HG02571 (cell line): Measurements from ENCODE around the gene HP1BP3.

ENCODE experiments used
- ATAC-seq: cut with Tn5 transposase; IDR thresholded peaks from one replicate; pipeline ENCODE4 v1.9.1; 2021; ENCODE audit warnings: mild to moderate bottlenecking, moderate library complexity; ENCODE audit not compliant: unreplicated experiment

HP1BP3 gene

GRCh38 chr1:20771780-20772179 lies 15.3 kb downstream of the HP1BP3 start:
- ATAC-seq = no peak

DNA sequence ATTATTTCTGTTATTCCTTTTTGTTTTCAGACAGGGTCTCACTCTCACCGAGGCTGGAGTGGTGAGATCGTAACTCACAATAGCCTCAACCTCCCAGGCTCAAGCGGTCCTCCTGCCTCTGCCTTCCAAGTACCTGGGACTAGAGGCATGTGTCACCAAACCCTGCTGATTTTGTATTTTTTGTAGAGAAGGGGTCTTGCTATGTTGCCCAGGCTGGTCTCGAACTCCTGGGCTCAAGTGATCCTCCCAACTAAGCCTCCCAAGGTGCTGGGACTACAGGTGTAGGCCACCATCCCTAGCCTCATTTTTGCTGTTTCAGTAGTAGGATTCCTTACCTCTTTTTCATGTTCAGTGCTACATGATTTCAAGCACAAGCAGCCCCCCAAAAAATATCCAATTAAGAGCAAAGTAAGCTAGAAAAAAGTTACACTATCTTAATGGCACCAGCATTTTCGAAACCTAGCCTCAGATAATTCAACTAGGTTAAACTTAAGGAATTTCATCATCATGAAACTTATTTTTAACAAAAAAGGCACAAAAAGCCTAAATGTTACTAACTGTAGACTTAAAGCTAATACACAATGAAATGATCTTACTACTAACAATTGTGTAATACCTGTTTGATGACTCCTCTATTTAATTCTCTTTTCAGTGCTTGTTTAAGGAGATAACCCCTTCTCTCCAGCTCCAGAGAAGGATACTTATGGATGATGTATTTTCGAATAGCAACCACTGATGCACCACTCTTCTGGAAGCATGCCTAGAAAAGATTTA lies 16.6 kb downstream of the HP1BP3 start:
- no peak for ATAC-seq

DNA sequence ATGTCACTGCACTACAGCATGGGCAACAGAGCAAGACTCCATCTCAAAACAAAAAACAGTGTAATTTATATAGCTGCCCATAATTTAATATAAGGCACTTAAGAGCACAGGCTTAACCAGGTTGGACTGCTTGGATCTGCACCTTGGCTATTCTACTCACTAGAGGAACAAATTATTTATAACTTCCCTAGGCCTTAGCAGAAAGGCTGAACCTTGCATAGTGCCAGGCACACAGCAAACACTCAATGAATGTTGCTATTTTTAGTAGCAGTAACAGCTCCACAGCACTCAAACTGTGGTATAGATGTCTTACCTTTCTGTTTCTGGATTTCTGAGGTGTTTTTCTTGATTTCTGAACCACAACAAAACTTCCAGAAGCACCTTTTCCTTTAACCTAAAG lies 19.8 kb downstream of the HP1BP3 start:
- no peak for ATAC-seq

GRCh38 chr1:20763417-20763816 lies 23.7 kb downstream of the HP1BP3 start:
- no peak for ATAC-seq

- no peak for ATAC-seq
Observed at GRCh38 chr1:20760322-20760721, 26.8 kb downstream of the HP1BP3 start.

GRCh38 chr1:20753589-20753988 lies 33.5 kb downstream of the HP1BP3 start:
- ATAC-seq = no peak

- no peak for ATAC-seq
Observed at GRCh38 chr1:20751462-20751990, 35.6 kb downstream of the HP1BP3 start.

DNA sequence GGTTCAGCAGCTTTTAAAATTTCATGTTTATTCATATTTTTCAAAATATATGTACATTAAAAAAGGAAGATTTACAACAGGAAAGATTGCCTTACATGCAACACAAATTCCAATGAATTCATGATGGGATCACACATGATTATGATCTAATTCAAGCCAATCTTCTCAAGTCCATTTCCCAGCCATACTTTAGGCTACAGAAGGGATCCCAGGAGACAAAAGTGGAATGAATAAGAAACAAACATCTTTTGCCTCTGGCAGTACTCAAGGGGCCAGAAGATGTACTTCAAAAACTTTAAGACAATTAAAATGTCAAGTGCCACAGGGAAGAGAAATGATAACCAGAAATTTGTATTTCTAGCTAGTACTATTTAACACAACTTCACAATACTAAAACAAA lies 44.4 kb downstream of the HP1BP3 start:
- ATAC-seq = no peak

GRCh38 chr1:20740781-20741180 lies 46.3 kb downstream of the HP1BP3 start:
- no peak for ATAC-seq

DNA sequence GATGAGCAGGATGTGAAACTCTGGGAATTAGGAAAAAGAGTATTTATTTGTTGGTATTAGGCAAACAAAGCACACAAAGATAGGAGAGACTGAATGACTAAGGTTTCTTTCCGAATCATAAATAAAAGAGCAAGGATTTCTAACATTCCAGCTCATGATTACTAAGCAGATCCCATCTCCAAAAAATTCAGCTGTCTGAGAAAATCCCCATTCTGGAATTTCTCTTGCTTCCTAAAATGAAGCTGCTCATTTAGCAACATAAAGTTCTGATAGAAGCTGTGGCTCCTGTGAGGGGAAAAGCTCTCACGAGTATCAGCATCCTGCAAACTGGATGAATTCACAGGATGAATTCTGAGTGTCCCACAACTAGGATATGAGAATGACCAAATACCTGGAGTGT lies 47.9 kb downstream of the HP1BP3 start:
- ATAC-seq = no peak

- ATAC-seq = no peak
Observed at GRCh38 chr1:20735581-20736111, 51.5 kb downstream of the HP1BP3 start.

DNA sequence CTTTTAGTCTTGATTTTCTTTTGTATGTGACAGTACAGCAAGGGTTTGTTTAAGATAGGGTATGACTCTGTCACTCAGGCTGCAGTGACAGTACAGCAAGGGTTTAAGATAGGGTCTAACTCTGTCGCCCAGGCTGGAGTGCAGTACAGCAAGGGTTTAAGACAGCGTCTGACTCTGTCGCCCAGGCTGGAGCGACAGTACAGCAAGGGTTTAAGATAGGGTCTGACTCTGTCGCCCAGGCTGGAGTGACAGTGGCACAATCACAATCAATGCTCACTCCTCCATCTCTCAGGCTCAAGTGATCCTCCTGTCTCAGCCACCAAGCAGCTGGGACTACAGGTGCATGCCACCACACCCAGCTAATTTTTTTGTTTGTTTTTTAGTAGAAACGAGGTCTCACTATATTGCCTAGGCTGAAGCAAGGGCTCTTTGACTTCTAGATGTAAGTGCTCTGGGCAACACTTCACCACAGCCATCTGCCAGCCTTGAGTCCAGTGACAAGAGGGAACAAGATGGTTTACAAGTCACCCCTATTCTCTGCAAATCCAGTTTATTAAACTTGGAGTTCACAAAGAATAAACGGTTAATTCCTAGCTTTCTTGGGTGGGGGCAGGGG lies 53.6 kb downstream of the HP1BP3 start:
- ATAC-seq = no peak

DNA sequence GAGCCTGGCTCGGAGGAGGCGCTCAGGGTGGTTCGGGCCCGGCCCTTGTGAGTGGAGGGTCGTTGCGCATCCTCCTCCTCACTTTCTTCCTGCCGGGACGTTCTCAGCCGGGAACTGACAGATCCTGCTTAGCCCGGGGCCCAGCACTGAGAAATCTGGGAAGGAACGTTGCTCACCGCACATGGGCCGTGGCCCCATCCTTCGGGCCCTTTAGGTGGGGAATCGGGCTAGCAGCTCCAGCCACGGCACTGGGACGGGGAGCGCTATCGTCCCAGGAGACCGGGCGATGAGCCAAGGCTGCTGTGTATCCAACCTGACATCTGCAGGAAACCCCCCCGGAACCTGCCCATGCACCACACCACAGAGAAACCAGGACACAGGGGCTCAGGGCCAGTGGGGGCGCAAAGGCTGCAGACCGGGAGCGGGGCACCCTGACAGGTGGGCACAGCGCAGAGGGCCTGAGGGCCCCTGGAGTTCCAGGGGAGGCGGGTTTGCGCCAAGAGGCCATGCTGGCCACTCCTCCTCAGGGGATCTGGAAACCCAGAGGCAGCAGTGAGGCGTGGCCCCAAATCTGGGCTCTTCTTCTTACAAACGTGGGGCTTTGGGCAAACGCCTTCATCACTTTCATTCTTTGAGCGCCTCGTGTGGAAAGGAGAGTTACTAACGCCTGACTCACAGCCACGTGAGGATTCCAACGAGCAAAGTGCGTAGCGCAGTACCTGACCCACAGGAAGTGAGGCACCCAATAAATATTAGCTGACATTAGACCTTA lies 54.3 kb downstream of the HP1BP3 start, which contains the start of gene SH2D5:
SH2D5 (minus strand) TSS at position 116 of the 772 bp plus-strand sequence. CDS start 4,659 bp downstream, outside the sequence.
- no peak for ATAC-seq

DNA sequence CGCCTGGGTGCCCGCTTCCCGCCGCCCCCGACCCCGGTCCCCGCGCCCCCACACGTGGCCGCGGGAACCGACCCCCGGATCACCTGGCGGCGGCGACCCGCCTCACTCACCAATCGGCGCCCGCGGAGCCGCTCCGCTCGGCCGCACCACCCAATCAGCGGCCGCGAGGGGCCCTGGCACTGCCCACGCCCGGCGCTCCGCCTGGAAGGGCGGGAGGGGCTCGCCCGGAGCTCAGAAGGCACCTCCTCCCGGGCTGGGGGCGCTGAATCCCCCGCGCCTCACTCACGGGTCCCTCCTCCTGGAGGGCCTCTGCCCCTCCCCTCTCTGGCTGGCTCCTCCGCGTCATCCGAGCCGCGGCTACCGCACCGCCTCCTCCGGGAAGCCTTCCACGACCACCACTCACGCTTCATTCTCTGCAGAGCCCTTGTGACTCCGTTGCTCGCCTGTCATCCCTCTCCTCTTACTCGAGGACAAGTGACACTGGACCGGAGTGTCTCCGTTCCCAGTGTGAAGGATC lies 55.0 kb downstream of the HP1BP3 start:
- peak; percentile 55 for ATAC-seq

DNA sequence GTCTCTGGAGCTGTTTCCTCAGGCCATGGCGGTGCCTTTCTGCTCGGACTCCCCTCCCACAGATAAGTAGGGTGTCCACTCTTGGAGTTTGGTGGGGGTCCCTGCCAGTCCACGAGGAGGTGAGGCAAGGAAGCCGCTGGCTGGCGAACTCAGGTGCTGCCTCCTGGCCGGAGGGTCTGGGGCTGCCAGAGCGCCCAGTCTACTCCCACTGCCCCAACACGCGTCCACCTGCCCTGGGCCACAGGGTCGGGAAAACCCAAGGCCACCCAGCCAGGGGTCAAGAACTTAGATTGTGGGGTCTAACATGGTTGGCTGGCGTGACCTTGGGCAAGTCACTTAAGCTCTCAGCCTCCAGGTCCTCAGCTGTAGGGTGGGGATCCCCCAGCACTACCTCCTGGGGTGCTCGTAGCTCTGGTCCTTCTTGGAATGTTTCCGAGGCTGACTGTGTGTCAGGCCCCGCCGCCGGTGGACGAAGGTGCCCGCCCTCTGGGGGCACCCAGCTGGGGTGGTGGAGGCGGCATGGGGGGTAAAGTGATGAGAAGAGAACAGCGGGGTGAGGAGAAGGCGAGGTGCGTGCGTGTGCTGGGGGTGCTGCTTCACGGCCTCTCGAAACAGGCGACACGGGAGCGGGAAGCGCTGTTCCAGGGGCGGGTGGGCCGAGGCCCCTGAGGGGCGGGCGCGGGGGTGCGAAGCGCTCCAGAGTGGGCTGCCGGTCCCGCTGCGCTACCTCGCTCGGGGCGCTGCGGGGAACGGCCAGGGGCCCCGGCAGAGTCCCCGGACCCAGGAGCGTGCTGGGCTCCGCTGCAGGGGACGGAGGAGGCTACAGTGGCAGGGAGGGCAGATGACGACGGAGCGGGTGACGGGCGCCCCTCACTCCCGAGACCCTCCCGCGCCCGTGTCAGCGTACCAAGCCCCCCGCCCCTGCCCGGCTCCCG lies 55.8 kb downstream of the HP1BP3 start:
- ATAC-seq = no peak

GRCh38 chr1:20730690-20731056 lies 56.4 kb downstream of the HP1BP3 start:
- no peak for ATAC-seq

- no peak for ATAC-seq
Observed at GRCh38 chr1:20729990-20730689, 57.0 kb downstream of the HP1BP3 start.

GRCh38 chr1:20729155-20729931 lies 57.8 kb downstream of the HP1BP3 start:
- ATAC-seq = no peak
